B cell (primary cell): Measurements from ENCODE around the gene SCN2B. TPM values are rescaled to one million over a fixed set of nuclear protein-coding genes. Genes with fewer than 3 reads are reported as not detected.

Experiments used
- ATAC-seq: fragments of 200-7000 bp; cut with Tn5 transposase; one replicate; pipeline ENCODE4 v1.10.0; 2021; ENCODE audit warnings: low read depth, mild to moderate bottlenecking, moderate number of reproducible peaks, moderate library complexity
- CTCF ChIA-PET: fragments of 350-600 bp; sonication (Branson Sonifier 250); formaldehyde crosslinking; loops from one replicate; lab custom pipeline; 2021; ENCODE audit warnings: antibody characterized with exemption, inconsistent platforms; lab: Charles Lee
- POLR2A ChIA-PET: fragments of 350-600 bp; sonication (Branson Sonifier 250); formaldehyde crosslinking; loops from one replicate; lab custom pipeline; 2021; ENCODE audit warnings: antibody characterized with exemption; lab: Charles Lee
- DNase-seq: peaks from one replicate; pipeline ENCODE4 v3.0.0; 2013
- H2AFZ ChIP-seq: 2 replicates; pipeline ENCODE4 v1.6.1; 2012; ENCODE audit warnings: mild to moderate bottlenecking, low read depth, low read length; ENCODE audit not compliant: insufficient read depth, poor library complexity, severe bottlenecking
- H3K27ac ChIP-seq, 2 donors: 1 replicate in 1 of 2; 2 replicates in 1 of 2; pipeline ENCODE4 v1.5.1; 2012 to 2013; ENCODE audit warnings: low read length in 2 of 2, mild to moderate bottlenecking in 2 of 2, moderate library complexity in 1 of 2
- H3K27me3 ChIP-seq, 4 experiments: fragments of 200-600 bp in 1 of 4; sonication (generic) in 1 of 4; replicated peaks in 1 of 4; 1 replicate in 2 of 4; 2 replicates in 2 of 4; pipeline versions ENCODE4 v1.6.1 to v1.7.0; 2013 to 2016; ENCODE audit warnings: low read length in 3 of 4, mild to moderate bottlenecking in 2 of 4, mixed read lengths in 1 of 4, moderate library complexity in 1 of 4; ENCODE audit not compliant: insufficient read depth in 4 of 4, control insufficient read depth in 3 of 4; ENCODE audit errors: control extremely low read depth in 1 of 4
- H3K36me3 ChIP-seq, 2 experiments: replicated peaks in 1 of 2; 1 replicate in 1 of 2; 2 replicates in 1 of 2; pipeline versions ENCODE4 v1.6.1 to v1.7.1; 2013; ENCODE audit warnings: low read length in 1 of 2; ENCODE audit not compliant: insufficient read depth in 2 of 2, control insufficient read depth in 1 of 2; ENCODE audit errors: control extremely low read depth in 1 of 2, extremely low read depth in 1 of 2
- H3K4me1 ChIP-seq, 2 donors: fragments of 200-600 bp in 1 of 2; sonication (generic) in 1 of 2; 1 replicate in 1 of 2; 2 replicates in 1 of 2; pipeline versions ENCODE4 v1.5.1 to v1.6.1; 2013 to 2017; ENCODE audit warnings: low read length in 2 of 2; ENCODE audit not compliant: control insufficient read depth in 2 of 2, insufficient read depth in 2 of 2
- H3K4me2 ChIP-seq: replicated peaks from 2 replicates; pipeline ENCODE3; 2012; ENCODE audit warnings: mild to moderate bottlenecking, low read depth, low read length; ENCODE audit not compliant: poor library complexity, severe bottlenecking
- H3K4me3 ChIP-seq, 5 experiments: fragments of 200-600 bp in 1 of 5; sonication (generic) in 1 of 5; 1 replicate in 3 of 5; 2 replicates in 2 of 5; pipeline versions ENCODE4 v1.5.1 to v1.7.0; 2011 to 2016; ENCODE audit warnings: low read length in 4 of 5, mild to moderate bottlenecking in 4 of 5, low read depth in 2 of 5, control low read depth in 1 of 5, moderate library complexity in 1 of 5; ENCODE audit not compliant: insufficient read depth in 1 of 5; ENCODE audit errors: control extremely low read depth in 1 of 5, extremely low read depth in 1 of 5
- H3K79me2 ChIP-seq: fragments of 200-600 bp; sonication (generic); one replicate; pipeline ENCODE4 v1.6.0; 2016; ENCODE audit warnings: low read length; ENCODE audit not compliant: control insufficient read depth, insufficient read depth
- H3K9ac ChIP-seq: fragments of 200-600 bp; sonication (generic); 2 replicates; pipeline ENCODE4 v1.6.1; 2017; ENCODE audit warnings: mild to moderate bottlenecking, low read length, moderate library complexity
- H3K9me3 ChIP-seq, 3 donors: one replicate each; pipeline versions ENCODE4 v1.6.1 to v1.7.1; 2013; ENCODE audit warnings: low read length in 2 of 3; ENCODE audit not compliant: control insufficient read depth in 2 of 3, insufficient read depth in 1 of 3; ENCODE audit errors: control extremely low read depth in 1 of 3
- H4K20me1 ChIP-seq: 2 replicates; pipeline ENCODE4 v1.6.0; 2012; ENCODE audit warnings: mild to moderate bottlenecking, low read length; ENCODE audit not compliant: insufficient read depth, control insufficient read depth, poor library complexity, severe bottlenecking
- H3K27ac Mint-ChIP-seq: one replicate; pipeline ENCODE4 v1.8.0; 2021; ENCODE audit warnings: mixed read lengths
- H3K27me3 Mint-ChIP-seq: one replicate; pipeline ENCODE4 v1.8.0; 2021; ENCODE audit warnings: mixed read lengths
- H3K4me1 Mint-ChIP-seq: one replicate; pipeline ENCODE4 v1.8.0; 2021; ENCODE audit warnings: mixed read lengths
- H3K4me3 Mint-ChIP-seq: one replicate; pipeline ENCODE4 v1.8.0; 2021; ENCODE audit warnings: mixed read lengths
- H3K9me3 Mint-ChIP-seq: one replicate; pipeline ENCODE4 v1.8.0; 2022; ENCODE audit warnings: mixed read lengths; ENCODE audit not compliant: insufficient read depth
- CTCF ChIP-seq: fragments of 200-600 bp; IDR thresholded peaks from one replicate; pipeline ENCODE4 v1.8.0; 2022; ENCODE audit warnings: antibody characterized with exemption, mild to moderate bottlenecking
- EZH2 ChIP-seq: IDR thresholded peaks from 2 replicates; pipeline ENCODE4 v1.6.1; 2012; ENCODE audit warnings: borderline replicate concordance, low read depth, mild to moderate bottlenecking, moderate library complexity, low read length; ENCODE audit not compliant: insufficient read depth, poor library complexity, severe bottlenecking
- WGBS: methylation state at CpG from one replicate; pipeline ENCODE4 v1.1.5; 2013; ENCODE audit warnings: missing lambda C conversion rate; ENCODE audit not compliant: insufficient coverage; 5-methylcytosine and 5-hydroxymethylcytosine counted together
- intact Hi-C: fragments of 100-400 bp; cut with micrococcal nuclease; formaldehyde crosslinking; loops from one replicate; pipeline ENCODE4 v1.10.0; 2022
- polyA plus RNA-seq: library from polyadenylated mRNA; depleted of rRNA; stranded (reverse); fragments of >200 nt; gene quantifications from 2 replicates; pipeline ENCODE4 v1.2.3, GENCODE V29; 2012
- total RNA-seq, 2 donors: library from RNA; stranded (reverse); fragments of 120-200 nt in 1 of 2; gene quantifications; 1 replicate in 1 of 2; 2 replicates in 1 of 2; pipeline versions ENCODE4 v1.2.3 to v1.2.4, GENCODE V29; 2013 to 2022

SCN2B gene
- total and polyA plus RNA-seq, 2 donors (not counting 1 experiment from before 2014, with no cell fraction given) = not detected

- H3K79me2 ChIP-seq = no peaks in the 10 kb centered on the region
- H3K9ac ChIP-seq = no peak overlapping the region
- Mint-ChIP-seq H3K4me3 (no peak overlapping the region), H3K9me3 (no peaks in the 10 kb centered on the region), H3K27me3 (peaks cover 36% of the 10 kb centered on the region), H3K4me1 (peaks cover 3% of the 10 kb centered on the region), H3K27ac (no peak overlapping the region)
- H3K4me1 ChIP-seq = peaks cover 0 to 5% of the 10 kb centered on the region in 2 donors
- intact Hi-C loops = no loop called here
- DNase-seq (no peak), ATAC-seq (no peak)
- H3K4me3 ChIP-seq = no peak overlapping the region
- TF ChIP-seq EZH2 = no peak
- H3K4me2 ChIP-seq = no peak overlapping the region
- no peak overlapping the region for H3K27ac ChIP-seq
- no peak overlapping the region for H2AFZ ChIP-seq
- H3K27me3 ChIP-seq = peaks cover 0 to 13% (median 1%) of the 10 kb centered on the region in 4 experiments
- CTCF ChIA-PET = interaction anchor here (1.0 to 8.8 kb wide), 3 partner anchors 23 to 827 kb away, joined by 3 to 96 read pairs (median 63); no protein-coding TSS in a partner anchor
- 88% methylated on average over 8 of the region's 8 CpGs for WGBS
- POLR2A ChIA-PET = no interaction called here
- H4K20me1 ChIP-seq = no peaks in the 10 kb centered on the region
- H3K36me3 ChIP-seq = no peaks in the 10 kb centered on the region
- no peaks in the 10 kb centered on the region for H3K9me3 ChIP-seq
Observed at GRCh38 chr11:118168316-118168715, 8.1 kb downstream of the SCN2B start.

- no peaks in the 10 kb centered on the region for H3K9me3 Mint-ChIP-seq
- CTCF ChIA-PET = interaction anchor here (8.8 kb wide), 1 partner anchor 22 kb away, joined by 96 read pairs; no protein-coding TSS in a partner anchor
- no peak overlapping the region for H3K4me3 ChIP-seq
- intact Hi-C loops = no loop called here
- H3K9ac ChIP-seq = no peak overlapping the region
- H3K27ac Mint-ChIP-seq = no peak overlapping the region
- peaks cover 3% of the 10 kb centered on the region for H3K4me1 Mint-ChIP-seq
- POLR2A ChIA-PET = interaction anchor here (0.6 kb wide), 1 partner anchor 225 kb away, joined by 3 read pairs; no protein-coding TSS in a partner anchor
- no peak overlapping the region for H3K27ac ChIP-seq
- H3K4me1 ChIP-seq = peaks cover 0 to 5% of the 10 kb centered on the region in 2 donors
- no peaks in the 10 kb centered on the region for H3K9me3 ChIP-seq
- H3K4me3 Mint-ChIP-seq = no peak overlapping the region
- H2AFZ ChIP-seq = no peak overlapping the region
- H3K4me2 ChIP-seq = no peak overlapping the region
- TF ChIP-seq EZH2 (no peak), CTCF (no peak)
- H4K20me1 ChIP-seq = no peaks in the 10 kb centered on the region
- ATAC-seq = no peak
- DNase-seq = no peak
- peaks cover 32% of the 10 kb centered on the region for H3K27me3 Mint-ChIP-seq
- no peaks in the 10 kb centered on the region for H3K79me2 ChIP-seq
- peaks cover 0 to 13% (median 1%) of the 10 kb centered on the region in 4 experiments for H3K27me3 ChIP-seq
- 88% methylated on average over 8 of the region's 12 CpGs for WGBS
- no peaks in the 10 kb centered on the region for H3K36me3 ChIP-seq
Observed at GRCh38 chr11:118167906-118168305, 8.5 kb downstream of the SCN2B start.
